Measurements from ENCODE around the gene RWDD1. TPM values are rescaled to one million over a fixed set of nuclear protein-coding genes. Genes with fewer than 3 reads are reported as not detected.

RWDD1 gene
- total and polyA plus RNA-seq, 7 donors: 29.5 to 119 (median 75.0) TPM

DNA sequence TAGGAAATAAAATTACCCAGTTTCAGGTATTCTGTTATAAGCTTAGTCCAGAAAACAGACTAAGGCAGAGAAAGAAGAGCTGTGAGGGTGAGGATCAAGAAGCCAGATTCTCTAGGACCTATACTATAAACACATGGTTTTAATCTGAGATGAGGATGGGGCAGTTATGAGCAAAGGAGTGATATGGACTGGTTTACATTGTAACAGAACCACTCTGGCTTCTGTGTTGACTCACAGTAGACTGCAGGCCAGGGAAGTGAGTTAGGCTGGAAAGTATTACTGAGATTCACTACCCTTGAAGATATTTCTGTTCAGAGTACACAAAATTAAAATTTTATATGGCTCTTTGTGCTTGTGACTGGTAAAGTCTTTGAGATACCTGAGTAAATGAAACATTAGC lies 3.2 kb upstream of the RWDD1 start:
- no peak for DNase-seq
- H3K36me3 ChIP-seq: no peaks in the 10 kb centered on the region
- intact Hi-C loops (cut with DNase I): no loop called here

GRCh38 chr6:116568821-116569755 lies 2.2 kb upstream of the RWDD1 start:
- H3K4me1 ChIP-seq: peaks cover 0 to 42% (median 28%) of the 10 kb centered on the region in 4 donors
- no peak overlapping the region for H3K27ac ChIP-seq
- no peaks in the 10 kb centered on the region for H3K9me3 ChIP-seq
- TF ChIP-seq, protein P1, sequence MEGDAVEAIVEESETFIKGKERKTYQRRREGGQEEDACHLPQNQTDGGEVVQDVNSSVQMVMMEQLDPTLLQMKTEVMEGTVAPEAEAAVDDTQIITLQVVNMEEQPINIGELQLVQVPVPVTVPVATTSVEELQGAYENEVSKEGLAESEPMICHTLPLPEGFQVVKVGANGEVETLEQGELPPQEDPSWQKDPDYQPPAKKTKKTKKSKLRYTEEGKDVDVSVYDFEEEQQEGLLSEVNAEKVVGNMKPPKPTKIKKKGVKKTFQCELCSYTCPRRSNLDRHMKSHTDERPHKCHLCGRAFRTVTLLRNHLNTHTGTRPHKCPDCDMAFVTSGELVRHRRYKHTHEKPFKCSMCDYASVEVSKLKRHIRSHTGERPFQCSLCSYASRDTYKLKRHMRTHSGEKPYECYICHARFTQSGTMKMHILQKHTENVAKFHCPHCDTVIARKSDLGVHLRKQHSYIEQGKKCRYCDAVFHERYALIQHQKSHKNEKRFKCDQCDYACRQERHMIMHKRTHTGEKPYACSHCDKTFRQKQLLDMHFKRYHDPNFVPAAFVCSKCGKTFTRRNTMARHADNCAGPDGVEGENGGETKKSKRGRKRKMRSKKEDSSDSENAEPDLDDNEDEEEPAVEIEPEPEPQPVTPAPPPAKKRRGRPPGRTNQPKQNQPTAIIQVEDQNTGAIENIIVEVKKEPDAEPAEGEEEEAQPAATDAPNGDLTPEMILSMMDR (IDR thresholded peaks at IDR 0.05): no peak
- no peak for TF ChIP-seq POLR2A (IDR thresholded peaks at IDR 0.05)
- H3K27me3 ChIP-seq: no peaks in the 10 kb centered on the region
- no peak overlapping the region for H3K4me3 ChIP-seq
- 61 to 63% methylated on average over 7 of the region's 7 CpGs for WGBS, 2 donors
- no peak for DNase-seq
- intact Hi-C loops (cut with DNase I): no loop called here
- peaks cover 0 to 3% (median 0%) of the 10 kb centered on the region in 4 donors for H3K36me3 ChIP-seq

More for the DNA sequence above, 3.2 kb upstream of the RWDD1 start:
- Histone ChIP-seq H3K27me3 (no peaks in the 10 kb centered on the region), H3K4me3 (no peak overlapping the region), H3K27ac (no peak overlapping the region), H3K4me1 (peaks cover 0 to 32% (median 21%) of the 10 kb centered on the region in 4 donors), H3K9me3 (no peaks in the 10 kb centered on the region)
- TF ChIP-seq POLR2A (IDR thresholded peaks at IDR 0.05): no peak
- TF ChIP-seq EP300 (IDR thresholded peaks at IDR 0.05): no peak

- H3K4me3 ChIP-seq: peak overlapping the region; percentile 80 to 91 (median 84)
- H3K4me1 ChIP-seq: peaks cover 0 to 34% (median 26%) of the 10 kb centered on the region in 4 donors
- 0 to 1% methylated on average over 12 of the region's 12 CpGs for WGBS, 2 donors
- H3K27ac ChIP-seq: peak overlapping the region; percentile 89 to 95 (median 94)
- peaks cover 0 to 24% (median 0%) of the 10 kb centered on the region in 4 donors for H3K36me3 ChIP-seq
- H3K9me3 ChIP-seq: no peaks in the 10 kb centered on the region
- no peak for TF ChIP-seq POLR2A (IDR thresholded peaks at IDR 0.05)
- TF ChIP-seq EP300 (IDR thresholded peaks at IDR 0.05): no peak
- no peaks in the 10 kb centered on the region for H3K27me3 ChIP-seq
- intact Hi-C loops (cut with DNase I): loop anchor here (5.0 kb wide), 4 partner anchors 46 to 294 kb away; partner anchors contain the start of genes DSE, RSPH4A, TSPYL1 and ZUP1
- DNase-seq: no peak
Observed at GRCh38 chr6:116571683-116572000, 338 bp downstream of the RWDD1 start.

DNA sequence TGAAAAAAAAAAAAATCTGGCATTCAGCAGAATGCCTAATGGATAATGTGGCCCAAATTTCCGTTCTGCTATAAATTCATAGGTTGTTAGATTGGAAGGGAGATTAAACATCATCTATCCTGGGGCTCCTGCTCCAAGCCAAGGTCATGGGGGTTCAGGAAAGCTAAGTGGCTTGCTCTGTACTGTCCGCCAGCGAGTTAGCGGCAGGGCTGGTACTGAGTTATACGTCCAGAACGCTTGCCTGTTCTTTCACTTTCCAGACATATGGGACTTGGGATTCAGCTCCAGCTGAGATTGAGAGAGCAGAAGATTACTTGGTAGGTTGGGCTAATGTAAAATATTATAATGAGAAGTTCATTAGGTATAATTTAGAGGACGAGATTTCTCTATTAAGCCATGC lies 858 bp downstream of the RWDD1 start:
- Histone ChIP-seq H3K9me3 (no peaks in the 10 kb centered on the region), H3K4me1 (peaks cover 0 to 34% (median 26%) of the 10 kb centered on the region in 4 donors), H3K27ac (peak overlapping the region; percentile 89 to 95 (median 94)), H3K27me3 (no peaks in the 10 kb centered on the region), H3K4me3 (peak overlapping the region; percentile 80 to 91 (median 84)), H3K36me3 (peaks cover 0 to 29% (median 0%) of the 10 kb centered on the region in 4 donors)
- intact Hi-C loops (cut with DNase I): loop anchor here (5.0 kb wide), 4 partner anchors 45 to 295 kb away; partner anchors contain the start of genes DSE, RSPH4A, TSPYL1 and ZUP1
- 1 to 4% methylated on average over 7 of the region's 7 CpGs for WGBS, 2 donors
- DNase-seq: peak; percentile 65
- no peak for TF ChIP-seq EP300 (IDR thresholded peaks at IDR 0.05)
- TF ChIP-seq POLR2A (IDR thresholded peaks at IDR 0.05): no peak
- TF ChIP-seq, protein P1 (IDR thresholded peaks at IDR 0.05): no peak
- no peak for TF ChIP-seq POLR2AphosphoS5 (IDR thresholded peaks at IDR 0.05)

DNA sequence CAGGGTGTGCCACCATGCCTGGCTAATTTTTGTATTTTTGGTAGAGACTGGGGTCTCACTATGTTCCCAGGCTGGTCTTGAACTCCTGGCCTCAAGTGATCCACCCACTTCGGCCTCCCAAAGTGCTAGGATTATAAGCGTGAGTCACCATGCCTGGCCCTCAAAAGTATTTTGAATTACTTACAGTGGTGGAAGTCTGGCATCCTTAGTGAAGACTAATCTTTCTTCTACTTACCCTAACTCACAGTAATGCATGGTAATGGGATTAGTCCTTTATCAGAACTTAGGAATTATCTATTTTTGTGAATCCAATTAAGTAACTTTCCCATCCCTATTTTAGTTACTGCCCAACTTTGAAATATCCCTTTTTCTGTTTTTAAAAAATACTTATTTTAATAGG lies 3.9 kb downstream of the RWDD1 start:
- DNase-seq: no peak
- Histone ChIP-seq H3K4me3 (no peak overlapping the region), H3K4me1 (peaks cover 0 to 42% (median 30%) of the 10 kb centered on the region in 4 donors), H3K27me3 (no peaks in the 10 kb centered on the region), H3K36me3 (peaks cover 0 to 30% (median 0%) of the 10 kb centered on the region in 4 donors), H3K27ac (no peak overlapping the region), H3K9me3 (no peaks in the 10 kb centered on the region)
- intact Hi-C loops (cut with DNase I): no loop called here
- 92 to 96% methylated on average over 2 of the region's 2 CpGs for WGBS, 2 donors
- TF ChIP-seq POLR2AphosphoS5 (IDR thresholded peaks at IDR 0.05) (no peak), POLR2A (IDR thresholded peaks at IDR 0.05) (no peak), EP300 (IDR thresholded peaks at IDR 0.05) (no peak)
- TF ChIP-seq, protein P1 (IDR thresholded peaks at IDR 0.05): no peak
